SK-MEL-5 (cell line): ENCODE data around the gene TTC28. TPM values are rescaled to one million over a fixed set of nuclear protein-coding genes. Genes with fewer than 3 reads are reported as not detected.

Experiments used
- DNase-seq: peaks from one replicate; pipeline ENCODE4 v3.0.0-alpha.2; 2016; ENCODE audit warnings: low read depth, low spot score
- in situ Hi-C: cut with HindIII; loops from 2 replicates; pipeline ENCODE4 v1.10.0; 2016; ENCODE audit warnings: low sequenced_read_pairs, high pct_unique_total_duplicates, low pct_unique_long_range_greater_than_20kb
- total RNA-seq: library from RNA; depleted of rRNA; stranded (reverse); fragments of >200 nt; shearing (Covaris generic); gene quantifications from 2 replicates; pipeline ENCODE4 v1.2.3, GENCODE V29; 2014

TTC28 gene
- total RNA-seq, 1 experiment from 2014 or later: 5.8 TPM

DNA sequence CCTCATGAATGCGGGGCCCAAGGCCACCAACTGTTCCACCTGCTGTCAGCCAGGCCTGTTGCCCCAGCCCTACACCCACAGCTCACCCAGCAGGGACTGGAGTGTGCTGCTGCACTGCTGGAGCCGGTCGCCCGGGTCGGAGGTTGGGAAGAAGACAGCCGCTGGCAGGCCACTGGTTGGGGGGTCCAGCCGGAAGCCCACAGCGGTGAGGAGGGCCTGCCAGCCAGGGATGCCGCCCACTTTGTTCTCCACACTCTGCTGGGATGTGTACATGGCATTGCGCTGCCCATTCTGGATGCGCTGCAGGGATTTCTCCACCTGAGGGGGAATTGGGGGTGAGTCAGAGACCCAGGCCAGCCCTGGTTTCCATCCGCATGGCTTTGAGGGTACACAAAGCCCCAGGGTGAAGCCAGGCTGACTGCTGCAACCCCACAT is 686.4 kb downstream of the TTC28 start:
- no peak for DNase-seq
- in situ Hi-C loops: no loop called here

DNA sequence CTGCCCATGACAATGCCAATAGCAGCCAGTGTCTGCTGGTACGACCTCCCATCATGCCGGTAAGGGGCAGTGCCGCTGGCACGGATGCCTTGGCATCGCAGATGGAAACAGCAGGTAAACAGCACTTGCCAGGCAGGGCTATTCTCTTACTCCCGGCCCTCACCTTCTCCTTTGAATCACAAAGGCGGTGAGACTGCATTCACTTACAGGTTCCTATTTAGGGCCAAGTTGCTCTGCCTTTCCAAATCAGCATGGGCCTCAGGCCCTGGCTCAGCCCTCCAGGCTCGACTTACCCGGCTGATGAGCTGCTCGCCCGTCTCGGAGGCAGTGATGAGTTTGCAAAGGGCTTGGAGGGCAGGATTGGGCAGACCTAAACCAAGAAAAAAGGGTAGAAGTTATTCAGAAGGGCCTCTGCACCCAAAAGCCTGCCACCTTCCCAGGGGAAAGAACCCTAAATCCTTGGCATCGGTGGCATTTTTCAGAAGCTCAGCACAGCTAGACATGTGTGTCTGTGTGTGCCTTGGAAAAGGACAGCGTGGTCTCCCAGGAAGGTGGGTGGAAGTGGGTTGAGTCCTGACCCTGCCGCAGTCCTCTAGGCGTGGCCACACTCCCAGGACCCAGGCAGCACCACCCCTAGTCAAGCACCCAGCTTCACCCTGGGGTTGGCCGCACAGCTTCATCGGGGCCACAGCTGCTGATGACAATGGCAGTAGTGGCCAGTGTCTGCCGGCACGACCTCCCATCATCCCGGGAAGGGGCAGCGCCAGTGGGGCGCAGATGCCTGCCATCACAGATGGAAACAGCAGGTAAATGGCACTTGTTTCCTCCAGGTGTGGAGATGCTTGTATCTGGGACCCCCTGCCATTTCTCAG is 687.1 kb downstream of the TTC28 start:
- in situ Hi-C loops: no loop called here
- DNase-seq: no peak

DNA sequence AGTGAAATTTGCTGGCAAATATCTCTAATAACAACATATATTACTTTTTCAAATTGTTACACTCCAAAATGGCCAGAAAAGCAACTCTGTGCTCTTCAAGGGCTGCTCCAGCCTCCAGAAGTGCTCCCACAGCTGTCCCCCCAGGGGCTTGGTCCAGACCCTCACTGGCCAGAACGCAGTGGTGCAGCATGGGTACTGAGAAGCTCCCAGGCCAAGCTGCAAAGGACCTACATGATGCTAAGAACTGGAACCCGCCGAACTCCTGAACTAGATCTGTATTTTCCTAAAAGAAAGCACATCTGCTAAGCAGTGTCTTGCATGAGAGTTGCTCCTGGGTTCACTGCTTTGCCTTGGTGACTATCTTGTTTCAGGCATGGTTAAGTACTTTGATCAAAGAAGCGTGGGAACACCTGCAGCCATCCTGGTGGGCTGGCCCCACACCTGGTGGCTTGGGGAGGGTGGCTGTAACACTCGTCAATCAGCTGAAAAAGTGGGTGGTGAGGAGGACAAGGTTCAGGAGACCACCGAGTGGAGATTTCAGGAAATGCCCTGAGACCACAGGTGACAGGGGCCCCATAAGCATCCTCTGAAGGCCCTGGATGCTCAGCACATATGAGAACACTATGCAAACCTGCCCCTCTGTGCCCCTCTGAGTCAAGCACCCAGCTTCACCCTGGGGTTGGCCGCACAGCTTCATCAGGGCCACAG is 687.9 kb downstream of the TTC28 start:
- in situ Hi-C loops: no loop called here
- no peak for DNase-seq

- DNase-seq: peak; percentile 25
- in situ Hi-C loops: no loop called here
Observed at GRCh38 chr22:27990879-27991278, 688.8 kb downstream of the TTC28 start.

DNA sequence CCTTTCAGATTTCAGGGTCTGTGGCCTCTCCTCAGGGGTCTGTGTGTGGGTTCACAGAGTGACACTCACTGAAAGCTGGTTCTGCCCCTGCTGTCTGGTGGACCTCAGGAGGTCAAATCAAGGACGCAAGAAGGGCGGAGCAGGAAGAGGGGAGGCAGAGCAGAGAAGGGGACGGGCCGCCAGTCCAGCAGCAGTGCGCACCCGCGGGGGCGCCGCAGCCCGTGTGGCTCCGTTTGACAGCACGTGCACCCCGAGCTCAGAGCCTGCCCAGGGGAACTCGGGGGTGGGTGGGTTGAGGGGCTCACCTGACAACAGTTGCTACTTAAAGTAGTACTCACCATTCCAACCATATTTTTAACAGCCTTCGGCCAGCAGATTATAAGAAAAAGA is 689.2 kb downstream of the TTC28 start:
- in situ Hi-C loops: no loop called here
- DNase-seq: no peak

GRCh38 chr22:27989758-27990450 is 689.7 kb downstream of the TTC28 start:
- DNase-seq: no peak
- in situ Hi-C loops: no loop called here

DNA sequence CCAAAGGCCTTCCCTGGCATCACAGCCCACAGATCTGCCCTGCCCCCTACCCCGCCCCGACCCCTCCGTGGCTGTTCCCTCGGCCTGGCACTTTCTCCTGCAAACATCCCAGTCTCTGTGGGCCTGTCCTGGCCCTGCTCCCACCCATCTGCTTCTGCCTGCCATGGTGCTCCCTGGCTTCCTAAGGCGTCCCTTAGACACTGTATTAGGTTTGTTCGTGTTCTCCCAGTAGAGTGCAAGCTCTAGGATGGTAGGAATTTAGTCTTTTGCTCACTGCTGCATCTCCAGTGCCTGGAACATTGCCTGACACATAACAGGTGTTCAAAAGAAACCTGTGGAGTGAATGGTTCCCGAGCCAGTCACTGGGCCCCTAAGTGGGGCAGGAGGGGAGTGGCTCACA is 690.9 kb downstream of the TTC28 start:
- in situ Hi-C loops: no loop called here
- no peak for DNase-seq

DNA sequence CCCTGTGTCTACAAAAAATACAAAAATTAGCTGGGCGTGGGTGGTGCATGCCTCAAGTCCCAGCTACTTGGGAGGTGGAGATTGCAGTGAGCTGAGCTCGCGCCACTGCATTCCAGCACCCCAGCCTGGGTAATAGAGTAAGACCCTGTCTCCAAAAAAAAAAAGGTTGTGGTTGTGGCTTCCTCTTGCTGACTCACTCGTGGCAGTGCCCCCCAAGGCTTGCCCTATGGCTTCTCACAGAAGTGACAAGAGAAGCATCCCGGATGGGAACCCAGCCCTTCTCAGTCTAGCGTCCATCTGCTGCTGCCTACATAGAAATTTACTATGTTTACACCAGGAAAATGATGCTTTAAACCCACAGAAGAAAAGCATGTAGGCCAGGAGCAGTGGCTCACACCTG is 692.1 kb downstream of the TTC28 start:
- in situ Hi-C loops: no loop called here

GRCh38 chr22:27986937-27987336 is 692.7 kb downstream of the TTC28 start:
- DNase-seq: no peak
- in situ Hi-C loops: no loop called here

More for the DNA sequence above, 692.1 kb downstream of the TTC28 start:
- DNase-seq: no peak

DNA sequence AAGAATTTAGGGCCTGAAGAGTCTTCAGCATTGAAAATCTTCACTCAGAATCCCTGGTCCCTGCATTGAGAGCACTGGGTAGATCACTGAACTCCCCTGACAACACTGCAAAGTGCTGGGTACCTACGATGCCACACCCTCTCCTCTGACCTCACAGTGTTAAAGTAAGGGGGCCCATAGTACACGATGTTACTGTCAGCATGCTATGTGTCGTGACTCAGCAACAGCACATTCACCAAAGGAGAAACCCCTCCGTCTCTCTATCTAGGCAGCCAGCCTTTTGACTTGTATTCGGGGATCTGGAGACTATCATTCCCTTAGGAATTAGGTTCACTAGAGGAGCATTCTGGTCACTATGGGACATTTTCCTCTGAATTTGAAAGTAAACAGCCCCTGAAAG is 693.2 kb downstream of the TTC28 start:
- in situ Hi-C loops: no loop called here
- DNase-seq: no peak

DNA sequence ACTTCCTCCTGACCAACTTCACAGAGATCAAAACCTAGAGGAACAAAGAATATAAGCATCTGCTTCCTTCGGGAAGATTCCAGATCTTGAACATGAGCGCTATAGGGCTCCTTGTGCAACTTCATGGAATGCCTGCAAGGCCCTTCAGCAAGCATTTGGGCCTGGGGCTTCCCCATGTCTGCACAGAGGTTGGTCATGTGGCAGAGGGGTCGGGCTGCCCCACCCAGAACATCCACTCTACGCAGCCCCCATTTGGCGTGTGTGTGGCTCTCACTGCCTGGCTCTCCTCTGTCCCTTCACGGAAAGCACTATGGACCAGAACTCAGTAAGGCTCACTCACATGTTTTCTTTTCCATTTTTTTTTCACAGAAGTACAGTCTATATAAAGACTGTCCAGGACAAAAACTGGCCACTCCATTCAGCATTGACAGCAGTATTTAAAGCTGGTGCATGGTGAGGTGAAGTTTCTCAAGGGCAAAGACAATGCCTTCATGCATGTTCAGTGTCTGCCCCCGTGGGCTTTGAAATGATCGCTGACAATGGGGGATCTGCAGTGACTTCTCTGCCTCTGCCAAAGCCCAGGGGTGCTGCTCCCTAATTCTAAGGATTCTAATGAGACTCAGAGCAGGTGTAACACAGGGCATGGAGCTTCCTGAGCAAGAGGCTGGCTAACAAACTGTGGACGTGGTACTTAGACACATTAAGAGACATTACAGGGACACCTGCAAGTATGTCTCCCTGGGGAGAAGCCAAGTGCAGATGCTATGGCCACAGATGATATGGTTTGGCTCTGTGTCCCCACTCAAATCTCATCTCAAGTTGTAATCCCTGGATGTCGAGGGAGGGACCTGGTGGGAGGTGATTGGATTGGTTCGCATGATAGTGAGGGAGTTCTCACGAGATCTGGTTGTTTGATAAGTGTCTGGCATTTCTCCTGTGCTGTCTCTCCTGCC is 694.0 kb downstream of the TTC28 start:
- in situ Hi-C loops: no loop called here
- DNase-seq: no peak

GRCh38 chr22:27984723-27985122 is 694.9 kb downstream of the TTC28 start:
- in situ Hi-C loops: no loop called here
- DNase-seq: no peak

- in situ Hi-C loops: no loop called here
- DNase-seq: no peak
Observed at GRCh38 chr22:27984001-27984695, 695.5 kb downstream of the TTC28 start.

DNA sequence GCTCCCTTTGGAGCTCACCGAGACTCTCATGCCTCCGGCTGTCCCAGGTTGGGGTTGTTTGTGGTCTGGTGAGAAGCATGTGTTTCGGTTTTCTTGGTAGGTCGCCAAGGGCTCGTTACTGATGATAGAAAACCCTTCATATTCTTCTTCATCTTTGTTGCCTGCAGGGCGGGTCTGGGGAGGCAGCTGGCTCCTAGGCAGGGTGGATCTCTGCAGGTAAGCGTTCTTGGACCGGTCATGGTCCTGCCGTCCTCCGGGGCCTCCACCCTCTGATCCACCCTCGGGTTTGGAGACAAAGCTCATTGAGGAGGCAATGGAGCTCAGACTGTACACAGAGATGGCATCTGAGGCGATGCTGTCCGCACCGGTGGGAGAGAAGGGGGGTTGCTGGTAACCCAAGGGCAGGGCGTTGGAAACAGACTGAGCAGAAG is 696.3 kb downstream of the TTC28 start:
- no peak for DNase-seq
- in situ Hi-C loops: no loop called here

DNA sequence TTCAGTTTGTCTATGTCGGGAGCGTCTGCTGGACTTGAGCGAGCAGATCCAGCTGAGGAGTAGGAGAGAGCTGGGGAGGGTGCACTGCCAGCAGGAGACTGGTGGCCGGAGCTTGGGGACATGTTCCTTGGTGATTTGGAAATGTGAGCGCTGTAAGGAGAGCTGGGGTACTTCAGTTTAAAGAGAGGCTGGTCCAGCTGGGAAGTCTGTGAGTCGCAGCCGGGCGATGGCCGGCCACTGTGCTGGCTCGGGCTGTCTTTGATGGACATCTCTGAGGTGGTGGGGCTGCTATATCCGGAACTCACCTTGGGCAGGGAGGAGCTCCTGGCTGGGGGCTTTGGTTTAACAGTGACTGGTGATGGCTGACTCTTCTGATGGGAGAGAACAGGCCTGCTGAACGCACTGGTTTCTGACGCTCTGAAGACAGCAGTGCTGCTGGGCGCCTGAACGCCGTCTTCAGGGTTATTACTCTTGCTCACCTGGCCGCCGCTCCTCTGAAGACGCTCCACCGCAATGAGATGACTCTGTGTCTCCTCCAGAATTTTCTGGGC is 696.9 kb downstream of the TTC28 start:
- in situ Hi-C loops: no loop called here
- no peak for DNase-seq

GRCh38 chr22:27982106-27982505 is 697.5 kb downstream of the TTC28 start:
- no peak for DNase-seq
- in situ Hi-C loops: no loop called here
